Measurements from ENCODE around the gene COPE.
"Not testable (repeated sequence)": the region's sequence is repeated elsewhere in the genome, so short reads cannot be mapped to it uniquely, and the experiment has no call there.

The COPE gene

DNA sequence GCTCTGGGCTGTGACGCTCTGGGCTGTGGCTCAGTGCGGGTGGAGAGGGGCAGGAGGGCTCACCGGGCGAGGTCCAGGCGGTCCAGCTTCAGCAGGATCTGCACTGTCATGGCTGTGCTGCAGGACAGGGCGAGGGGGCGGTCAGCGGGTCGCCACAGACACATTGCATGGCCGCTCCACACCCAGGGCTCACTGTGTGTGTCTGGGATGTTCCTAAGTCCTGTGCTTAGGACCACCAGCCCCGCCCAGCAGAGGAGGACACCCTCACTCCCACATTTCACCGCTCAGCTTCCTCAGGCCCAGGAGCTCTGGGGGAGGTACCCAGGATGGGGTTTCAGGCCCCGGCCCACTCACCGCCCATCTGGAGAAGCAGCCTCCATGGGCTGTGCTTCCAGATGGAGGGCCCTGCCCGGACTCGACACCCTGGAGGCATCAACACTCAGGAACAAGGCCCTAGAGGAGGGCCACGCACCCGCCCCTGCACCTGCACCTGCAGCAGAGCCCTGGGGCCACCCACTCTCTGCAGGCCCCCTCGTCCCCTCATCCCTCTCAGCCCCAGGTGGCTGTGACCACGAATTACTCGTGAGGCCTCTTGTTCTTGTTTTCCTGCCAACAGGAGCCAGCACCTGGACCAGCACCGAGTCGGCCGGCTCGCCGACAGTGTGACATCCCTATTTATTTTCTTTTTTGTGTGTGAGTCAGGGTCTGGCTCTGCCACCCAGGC is 13.5 kb downstream of the COPE start:
- DNase-seq: no peak

DNA sequence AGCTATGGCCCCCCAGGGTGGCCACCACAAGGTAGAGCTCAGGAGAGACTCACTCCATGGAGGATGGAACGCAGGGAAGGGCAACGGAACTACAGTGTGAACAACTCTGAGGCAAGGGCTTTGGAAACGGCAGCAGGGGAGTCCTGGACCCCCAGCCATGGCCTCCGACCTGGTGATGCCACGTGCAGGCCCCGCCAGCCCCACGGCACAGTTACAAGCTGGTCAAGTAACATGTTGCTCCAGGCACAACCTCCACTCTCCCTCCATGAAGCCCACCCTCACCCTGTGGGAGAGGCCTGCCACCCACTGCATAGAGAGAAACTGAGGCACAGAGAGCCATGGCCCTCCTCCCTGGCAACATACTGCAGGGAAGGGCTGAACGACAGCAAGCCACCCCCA is 14.1 kb downstream of the COPE start:
- DNase-seq: no peak

DNA sequence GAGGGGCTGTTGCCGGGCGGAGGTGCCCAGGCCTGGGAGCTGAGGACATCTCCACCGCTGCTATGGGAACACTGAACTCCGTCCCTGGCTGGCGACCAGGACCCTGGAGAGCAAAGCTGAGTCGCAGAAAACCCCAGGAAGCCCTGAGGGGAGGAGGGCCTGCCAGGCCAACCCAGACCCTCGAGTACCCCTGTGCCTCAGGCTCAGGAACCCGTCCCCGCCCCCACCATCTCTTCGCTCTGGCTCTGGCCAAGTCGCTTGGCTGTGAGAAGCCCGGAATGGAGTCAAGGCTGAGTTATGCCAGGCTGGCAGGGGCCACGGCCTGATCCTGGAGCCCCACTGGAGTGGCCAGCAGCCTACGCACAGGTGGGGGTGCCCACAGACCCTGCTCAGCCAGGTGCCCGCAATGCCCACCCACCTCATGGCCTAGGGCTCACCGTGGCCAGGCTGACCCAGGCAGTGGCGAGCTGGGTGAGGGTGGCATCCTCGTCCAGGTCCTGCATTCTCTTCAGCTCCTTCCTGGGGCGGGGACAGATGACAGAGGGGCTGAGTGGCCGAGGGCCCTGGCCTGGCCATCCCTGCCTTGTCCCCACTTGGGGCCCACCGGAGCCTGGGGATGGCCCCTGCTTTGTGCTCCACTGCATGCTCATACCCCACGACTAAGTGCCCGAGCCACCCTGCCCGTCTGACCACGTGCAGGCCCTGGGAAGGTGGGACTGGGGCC is 14.7 kb downstream of the COPE start:
- no peak for DNase-seq

DNA sequence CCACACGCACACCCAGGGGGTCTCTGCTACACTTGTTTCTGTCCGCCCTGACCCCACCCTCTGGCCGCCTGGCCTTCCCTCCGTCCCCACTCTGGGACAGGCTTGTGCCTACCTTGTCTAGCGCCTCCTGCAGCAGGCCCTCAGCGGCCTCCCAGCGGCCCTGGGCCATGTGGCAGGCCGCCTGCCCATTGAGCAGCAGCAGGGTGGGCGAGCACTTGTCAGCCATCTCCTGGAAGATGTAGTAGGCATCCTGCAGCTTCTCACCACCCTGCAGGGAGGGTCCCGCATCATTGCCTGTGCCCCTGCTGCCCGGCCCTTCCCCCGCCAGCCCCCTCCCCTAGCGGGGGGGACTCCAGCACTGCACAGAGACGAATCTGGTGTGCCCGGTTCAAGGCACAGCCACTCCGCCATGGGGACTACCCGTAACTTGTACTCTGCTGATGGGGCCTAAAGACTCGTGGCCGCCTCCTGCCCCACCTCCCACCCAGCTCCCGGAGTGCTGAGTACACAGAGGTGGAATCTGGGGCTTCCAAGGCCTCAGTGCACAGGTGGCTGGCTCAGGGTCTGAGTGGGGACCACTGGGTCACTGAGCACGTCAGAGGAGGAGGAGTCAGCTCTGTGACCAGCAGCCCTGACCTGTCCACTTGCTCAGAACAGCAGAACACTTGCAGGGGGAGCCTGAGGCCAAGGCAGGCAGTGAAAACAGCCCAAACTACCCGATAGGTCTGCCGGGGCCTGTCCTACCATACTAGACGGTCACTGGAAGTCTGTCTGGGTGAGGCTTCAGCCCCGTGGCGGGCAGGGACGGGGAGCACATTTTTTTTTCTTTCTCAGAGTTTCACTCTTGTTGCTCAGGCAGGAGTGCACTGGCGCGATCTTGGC is 15.8 kb downstream of the COPE start:
- DNase-seq: no peak

DNA sequence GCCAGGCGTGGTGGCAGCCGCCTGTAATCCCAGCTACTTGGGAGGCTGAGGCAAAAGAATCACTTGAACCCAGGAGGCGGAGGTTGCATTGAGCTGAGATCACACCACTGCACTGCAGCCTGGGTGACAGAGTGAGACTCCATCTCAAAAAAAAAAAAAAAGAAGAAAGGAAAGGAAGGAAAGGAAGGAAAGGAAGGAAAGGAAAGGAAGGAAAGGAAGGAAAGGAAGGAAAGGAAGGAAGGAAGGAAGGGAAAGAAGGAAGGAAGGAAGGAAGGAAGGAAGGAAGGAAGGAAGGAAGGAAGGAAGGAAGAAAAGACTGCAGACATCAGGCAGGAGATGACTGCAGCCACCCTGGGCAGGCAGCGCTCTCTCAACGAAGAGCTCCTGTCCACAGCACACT is 16.7 kb downstream of the COPE start:
- DNase-seq: not testable (repeated sequence)

DNA sequence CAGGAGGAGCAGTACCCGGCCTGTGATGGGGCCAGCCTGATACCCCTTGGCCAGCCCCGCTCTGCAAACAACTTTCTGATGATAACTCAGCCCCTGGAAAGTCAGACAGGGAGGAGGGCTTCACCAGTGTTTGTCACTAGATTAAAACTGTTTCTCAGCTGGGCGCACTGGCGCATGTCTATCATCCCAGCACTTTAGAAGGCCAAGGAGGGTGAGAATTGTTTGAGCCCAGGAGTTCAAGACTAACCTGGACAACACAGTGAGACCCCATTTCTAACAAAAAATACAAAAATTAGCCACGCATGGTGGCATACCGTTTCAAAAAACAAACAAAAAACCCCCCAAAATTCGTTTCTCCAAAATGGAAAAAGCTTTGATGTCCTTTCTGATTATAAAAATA is 17.7 kb downstream of the COPE start:
- DNase-seq: no peak

DNA sequence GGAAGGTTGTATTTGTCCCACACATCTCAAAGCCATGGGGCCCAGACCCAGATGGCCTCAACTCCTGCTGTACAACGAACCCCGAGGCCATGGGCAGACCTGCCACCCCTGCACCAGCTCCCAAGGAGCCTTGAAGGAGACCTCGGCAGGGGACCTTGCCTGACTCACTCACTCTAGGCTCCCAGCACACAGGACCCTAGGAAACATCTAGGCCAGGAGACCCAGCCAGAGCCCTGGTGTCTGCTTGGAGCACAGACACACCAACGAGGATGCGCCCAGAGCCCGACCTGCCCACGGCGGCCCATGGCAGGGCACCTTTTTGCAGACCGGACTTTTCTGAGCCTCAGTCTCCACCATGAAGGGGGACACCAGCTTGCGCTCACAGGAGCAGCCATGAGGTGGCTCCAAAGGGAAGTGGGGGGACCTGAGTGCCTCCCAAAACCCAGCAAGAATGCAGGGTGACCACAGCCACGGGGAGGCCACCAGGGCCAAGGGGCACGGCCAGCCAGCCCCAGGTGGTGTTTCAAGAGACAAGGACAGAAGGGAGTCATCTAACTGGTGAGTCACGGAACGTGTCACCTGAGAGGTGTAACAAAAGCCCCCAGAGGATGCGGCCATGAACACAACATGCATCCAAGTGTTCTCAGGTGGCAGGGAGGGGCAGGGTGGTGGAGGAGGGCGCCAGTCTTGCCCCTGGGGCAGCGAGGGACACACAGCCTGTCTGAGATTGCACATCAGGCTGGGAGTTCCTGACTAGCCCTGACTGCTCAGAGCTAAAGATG is 18.3 kb downstream of the COPE start:
- no peak for DNase-seq

DNA sequence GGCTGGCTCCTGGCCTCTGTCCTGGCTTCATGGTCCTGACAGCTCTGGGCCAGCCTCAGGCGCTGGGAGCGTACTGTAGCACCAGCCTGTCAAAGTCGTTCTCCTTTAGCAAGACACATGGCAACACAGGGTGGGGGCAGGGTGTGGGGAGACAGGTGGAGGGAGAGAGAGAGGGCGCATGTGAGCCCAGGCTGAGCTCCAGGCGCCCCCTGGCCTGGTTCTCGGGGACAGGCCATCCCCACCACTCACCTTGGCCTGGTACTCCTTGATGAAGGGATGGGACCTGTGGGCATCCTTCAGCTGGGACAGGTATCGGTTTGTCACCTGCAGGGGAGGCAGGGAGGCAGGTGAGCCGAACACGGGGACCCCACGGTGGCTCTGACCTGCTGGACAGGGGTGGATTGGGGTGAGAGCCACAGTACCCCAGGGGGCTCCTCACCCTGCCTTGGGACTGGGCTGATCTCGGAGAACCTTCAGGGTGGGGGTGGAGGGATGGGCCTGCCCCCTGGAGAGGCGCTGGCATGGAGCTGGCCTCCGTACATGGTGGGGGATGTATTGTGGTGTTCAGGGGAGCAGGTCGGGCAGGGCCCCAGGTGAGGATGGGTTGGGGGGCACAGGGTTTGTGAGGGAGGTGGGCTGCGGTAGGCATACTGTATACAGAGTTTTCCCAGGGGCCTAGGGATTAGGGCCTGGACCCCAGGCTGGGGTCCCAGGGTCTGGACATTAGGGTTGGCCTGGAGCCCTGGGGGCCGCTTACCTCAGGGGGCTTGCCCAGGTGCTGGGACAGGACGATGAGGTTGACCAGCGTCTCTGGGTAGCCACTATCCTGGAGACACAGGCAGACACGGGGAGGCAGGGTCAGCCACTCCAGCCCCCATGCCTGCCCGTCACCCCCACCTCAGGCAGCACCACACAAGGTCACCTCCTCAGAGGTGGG is 19.3 kb downstream of the COPE start:
- DNase-seq: no peak

DNA sequence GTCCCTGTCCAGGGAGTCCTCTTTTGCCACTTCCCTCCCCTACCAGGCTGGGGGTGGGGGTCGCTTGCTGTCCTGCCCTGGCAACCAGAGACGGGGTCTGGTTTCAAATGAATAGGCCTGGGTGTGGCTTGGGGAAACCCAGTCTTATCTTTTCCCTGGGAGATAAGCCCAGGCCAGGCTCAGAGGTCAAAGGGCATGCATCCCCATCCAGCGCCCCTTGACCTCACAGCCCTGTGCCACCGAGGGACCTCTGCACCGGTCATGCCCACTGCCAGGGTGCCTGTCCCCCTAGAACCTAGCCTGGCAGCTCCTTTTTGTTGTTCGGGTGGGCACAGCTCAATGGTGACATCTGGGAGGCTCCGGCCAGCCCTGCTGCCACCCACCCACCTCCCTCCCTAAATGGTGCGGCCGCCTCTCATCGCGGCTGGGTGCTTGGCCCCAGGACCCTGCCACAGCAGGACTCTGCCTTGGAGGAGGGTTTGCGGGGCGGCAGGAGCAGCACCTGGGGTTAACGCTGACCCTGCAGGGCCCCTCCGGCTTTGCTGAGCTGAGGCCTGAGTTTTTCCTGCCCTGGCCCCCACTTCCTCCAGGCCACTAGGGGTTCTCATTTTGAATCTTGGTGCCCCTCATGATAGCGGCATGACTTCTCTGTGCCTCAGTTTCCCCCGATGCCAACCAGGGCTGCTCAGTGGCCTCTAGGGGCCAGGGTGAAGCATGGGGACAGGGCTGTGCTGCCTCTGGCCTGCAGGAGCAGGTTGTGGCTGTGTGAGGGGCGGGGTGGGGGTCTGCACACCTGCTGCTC is 20.4 kb downstream of the COPE start:
- no peak for DNase-seq

DNA sequence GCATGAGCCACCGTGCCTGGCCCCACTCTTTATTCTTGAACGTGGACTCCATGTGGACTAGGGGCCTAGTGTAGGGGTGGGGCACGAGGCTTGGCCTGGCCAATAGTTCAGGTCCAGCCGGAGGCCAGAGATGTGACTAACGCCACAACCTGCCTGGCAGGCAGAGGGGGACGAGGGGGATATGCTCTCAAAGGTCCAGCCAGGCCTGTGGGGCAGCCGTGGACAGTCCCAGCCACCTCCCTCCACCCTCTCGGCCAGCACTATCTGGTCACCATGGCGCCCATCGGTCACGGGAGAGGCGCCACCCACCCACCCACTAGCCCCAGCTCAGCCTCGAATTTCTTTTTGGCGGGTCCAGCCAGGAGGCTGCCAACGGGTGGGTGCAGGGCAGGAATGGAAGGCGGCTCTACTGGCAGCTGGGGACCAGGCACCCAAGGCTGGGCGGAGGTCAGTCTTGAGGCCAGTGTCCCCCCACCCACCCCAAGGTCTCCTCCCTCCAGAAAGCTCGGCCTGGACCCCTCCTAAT is 21.0 kb downstream of the COPE start:
- no peak for DNase-seq

DNA sequence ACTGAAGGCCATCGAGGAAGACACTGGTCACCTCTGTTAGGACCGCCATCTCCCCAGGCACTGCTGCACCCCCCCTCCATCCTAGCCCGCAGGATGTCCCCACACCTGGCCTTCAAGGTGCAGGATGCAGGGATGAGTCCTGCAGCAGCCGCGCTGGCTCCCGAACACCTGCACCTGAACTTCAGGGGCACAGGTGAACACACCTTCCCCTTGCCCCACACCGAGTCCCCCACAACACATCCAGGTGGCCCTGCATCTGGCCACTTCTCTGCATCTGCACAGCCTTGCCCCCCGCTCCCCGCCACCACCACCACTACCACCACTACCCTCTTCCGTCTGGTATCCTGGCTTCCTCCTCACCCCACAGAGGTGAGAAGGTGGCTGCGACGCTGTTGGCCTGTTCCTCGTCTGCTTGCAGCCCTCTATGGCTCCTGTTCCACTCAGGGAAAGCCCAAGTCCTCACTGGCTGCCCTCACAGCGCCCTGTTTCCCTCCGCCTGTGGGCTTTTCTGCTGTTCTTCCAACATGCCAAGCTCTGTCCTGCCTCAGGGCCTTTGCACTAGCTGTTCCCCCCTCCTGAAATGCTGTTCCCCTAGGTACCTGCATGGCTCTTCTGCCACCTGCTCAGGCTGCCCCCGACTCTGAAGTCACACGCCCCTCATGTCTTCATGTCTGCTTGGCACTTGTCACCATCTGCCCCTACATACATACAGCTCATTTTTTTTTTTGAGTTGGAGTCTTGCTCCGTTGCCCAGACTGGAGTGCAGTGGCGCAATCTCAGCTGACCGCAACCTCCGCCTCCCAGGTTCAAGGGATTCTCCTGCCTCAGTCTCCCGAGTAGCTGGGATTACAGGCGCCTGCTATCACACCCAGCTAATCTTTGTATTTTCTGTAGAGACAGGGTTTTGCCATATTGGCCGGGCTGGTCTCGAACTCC is 21.8 kb downstream of the COPE start:
- no peak for DNase-seq

DNA sequence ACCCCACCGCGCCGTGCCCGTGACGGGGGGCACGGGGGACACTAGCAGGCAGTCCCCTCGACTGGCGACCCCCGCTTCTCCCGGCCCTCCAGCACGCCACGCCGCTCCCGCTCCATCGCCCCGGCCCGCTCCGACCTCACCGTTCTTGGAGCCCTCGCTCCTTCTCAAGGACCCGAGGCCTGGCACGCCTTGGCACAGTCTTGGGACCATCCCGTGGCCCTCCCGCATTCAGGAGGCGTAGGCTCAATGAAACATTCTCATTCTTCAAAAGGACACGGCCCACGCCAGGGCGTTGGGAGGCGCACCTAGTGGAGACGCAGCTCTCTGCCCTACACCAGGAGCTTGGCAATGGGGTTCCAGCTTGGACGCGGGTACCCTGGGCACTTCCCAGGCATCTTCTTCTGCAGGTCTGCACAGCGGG is 22.8 kb downstream of the COPE start:
- DNase-seq: no peak

DNA sequence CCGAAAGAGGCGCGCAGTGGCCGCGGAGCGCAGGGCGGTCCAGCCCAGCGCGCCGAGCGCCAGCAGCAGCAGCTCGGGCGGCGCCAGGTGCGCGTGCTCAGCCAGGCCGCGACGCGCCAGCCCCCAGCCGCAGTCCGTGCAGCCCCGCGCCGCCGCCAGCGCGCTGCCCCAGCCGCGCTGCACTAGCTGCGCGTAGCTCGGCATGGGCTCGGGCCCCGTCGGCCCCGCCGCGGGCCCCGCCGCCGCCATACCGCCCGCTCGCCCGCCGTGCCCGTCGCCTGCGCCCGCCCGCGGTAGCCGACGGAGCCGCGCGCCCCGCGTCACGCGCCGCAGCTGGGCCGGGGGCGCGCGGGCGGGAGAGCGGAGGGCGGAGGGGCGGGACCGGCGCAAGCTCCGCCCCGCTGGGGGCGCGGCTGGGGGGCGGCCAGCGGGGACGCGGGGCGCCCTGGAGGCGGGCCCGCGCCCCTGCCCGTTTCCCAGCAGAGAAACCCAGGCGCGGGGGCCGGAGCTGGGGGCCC is 23.3 kb downstream of the COPE start, which contains the start of gene CERS1:
Gene CERS1, minus strand, starts transcription at position 335 of the 518 bp plus-strand sequence. Its CDS starts 86 bp downstream, at position 249.
- no peak for DNase-seq

DNA sequence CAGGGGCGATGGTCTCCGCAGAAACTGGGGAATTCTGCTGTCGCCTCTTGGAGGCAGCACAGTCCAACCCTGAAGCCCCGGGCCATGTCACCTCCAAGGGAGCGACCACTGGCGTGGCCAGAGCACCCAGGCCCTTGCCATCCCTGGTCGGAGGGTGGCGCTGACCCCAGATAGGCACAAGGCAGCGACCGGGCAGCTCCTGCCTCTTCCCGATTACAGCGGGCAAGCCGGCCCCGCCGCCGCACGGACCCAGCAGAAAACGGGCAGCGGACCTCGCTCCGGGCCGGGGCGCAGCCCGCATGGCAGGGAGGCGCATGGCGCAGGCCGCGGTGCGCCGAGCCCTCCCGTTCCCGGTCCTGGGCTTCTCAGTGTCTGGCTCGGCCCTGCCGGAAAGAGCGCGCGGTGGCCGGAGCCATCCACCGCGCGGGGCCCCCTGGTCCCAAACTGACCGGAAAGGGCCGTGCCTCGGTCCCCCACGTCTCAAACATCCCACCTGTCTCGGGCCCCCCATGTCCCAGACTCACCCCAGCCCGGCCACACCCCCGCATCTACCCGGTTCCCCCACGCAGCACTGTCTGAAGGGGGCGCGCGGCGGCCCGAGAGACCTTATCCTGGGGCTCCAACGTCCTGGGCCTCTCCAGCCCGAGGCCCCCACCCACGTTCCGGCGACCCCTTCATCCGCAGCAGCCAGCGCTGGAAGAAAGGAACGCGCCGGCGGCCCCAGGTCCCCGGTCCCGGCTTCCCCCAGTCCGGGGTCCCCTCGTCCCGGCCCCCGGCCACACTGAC is 24.0 kb downstream of the COPE start:
- peak; percentile 18 for DNase-seq

DNA sequence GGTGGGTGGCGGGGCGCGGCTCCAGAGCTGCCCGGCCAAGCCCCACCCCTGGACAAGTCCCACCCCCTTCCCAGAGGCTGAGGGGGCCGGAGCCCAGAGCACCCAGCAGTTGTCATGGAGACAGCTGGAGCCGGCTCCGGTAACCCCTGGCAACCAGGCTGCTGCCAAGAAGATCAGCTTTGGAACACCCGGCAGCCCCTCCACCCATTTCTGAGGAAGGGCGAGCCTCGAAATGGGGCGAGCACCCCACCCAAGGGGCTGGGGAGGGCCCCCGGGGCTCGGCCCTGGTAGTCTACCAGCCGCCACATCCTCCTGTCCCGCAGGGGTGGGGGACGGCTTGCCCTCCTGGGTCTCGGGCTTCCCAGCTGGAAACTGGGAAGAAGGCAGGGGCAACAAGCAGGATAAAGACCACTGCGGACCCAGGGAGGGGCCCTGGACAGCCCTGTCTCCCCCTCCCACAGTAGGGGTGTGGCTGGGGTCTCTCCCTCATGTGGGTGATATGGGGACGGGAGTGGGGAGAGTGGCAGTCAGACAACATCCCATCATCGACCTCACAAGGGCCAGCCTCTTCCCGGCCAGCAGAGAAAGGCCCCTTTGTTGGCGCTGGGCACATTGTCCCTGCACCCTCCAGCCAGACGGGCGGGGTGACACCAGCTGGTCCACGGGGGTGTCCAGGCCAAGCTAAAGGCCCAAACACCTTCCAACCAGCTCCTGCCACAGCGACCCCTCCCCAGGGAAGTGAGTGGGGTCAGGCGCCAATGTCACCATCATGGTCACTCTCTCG is 24.7 kb downstream of the COPE start:
- no peak for DNase-seq

DNA sequence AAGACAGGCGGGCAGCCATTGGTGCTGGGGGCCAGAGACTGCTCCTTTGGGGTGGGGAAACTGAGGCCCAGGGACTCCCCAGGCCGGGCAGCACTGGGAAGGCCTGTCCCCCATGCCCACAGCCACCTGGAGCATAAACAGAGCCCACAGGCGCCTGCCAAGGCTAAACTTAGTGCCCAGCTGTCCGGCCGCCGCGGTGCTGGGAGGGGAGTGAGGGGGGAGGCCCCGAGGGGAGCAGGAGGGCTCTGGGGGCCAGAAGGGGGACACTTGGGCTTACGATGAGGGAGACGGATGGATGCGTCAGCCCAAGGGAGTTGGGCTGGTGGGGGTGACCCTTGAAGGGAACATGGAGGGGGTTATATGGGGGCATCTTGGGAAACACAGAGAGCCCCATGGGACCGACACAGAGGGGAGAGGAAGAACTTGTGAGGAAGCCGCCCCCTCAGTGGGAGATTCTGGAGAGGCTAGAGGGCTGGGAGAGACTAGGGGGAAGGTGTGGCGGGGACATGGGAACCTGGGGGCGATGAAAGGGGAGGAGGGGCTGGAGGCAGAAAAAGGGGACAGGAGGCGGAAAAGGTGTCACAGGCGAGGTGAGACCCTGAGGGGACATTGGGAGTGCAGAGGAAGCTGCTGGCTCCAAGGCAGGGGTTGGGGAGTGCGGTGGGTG is 25.5 kb downstream of the COPE start:
- no peak for DNase-seq
